Sigmoid colon (tissue), 3 donors: ENCODE data around the gene GMDS.

Experiments used
- CTCF ChIP-seq, 4 experiments: fragments of 450-650 bp in 3 of 4; fragments of 200-600 bp in 1 of 4; IDR thresholded peaks; one replicate each; pipeline ENCODE4 v1.5.1; 2016 to 2019; ENCODE audit warnings: antibody characterized with exemption in 4 of 4, mild to moderate bottlenecking in 3 of 4, moderate library complexity in 2 of 4
- POLR2A ChIP-seq, 2 donors: fragments of 450-650 bp; IDR thresholded peaks; one replicate each; pipeline ENCODE4 v1.6.1; 2016; ENCODE audit warnings: antibody characterized with exemption in 2 of 2, mild to moderate bottlenecking in 2 of 2, moderate library complexity in 2 of 2

GRCh38 chr6:1988843-1989242, 256.6 kb downstream of the GMDS start:
- TF ChIP-seq CTCF (IDR thresholded peaks at IDR 0.05) (no peak), POLR2A (IDR thresholded peaks at IDR 0.05) (no peak)
